Stimulated activated CD4-positive, alpha-beta T cell treated with anti-CD3 and anti-CD28 coated beads, TNF-alpha, amount 100 ng/mL, for 24 hours (primary cell): Measurements from ENCODE around the gene OTC.

Experiments
- DNase-seq, 3 experiments: peaks; one replicate each; pipeline ENCODE4 v3.0.0-alpha.2; 2020; ENCODE audit warnings: low read depth in 3 of 3

OTC gene

DNA sequence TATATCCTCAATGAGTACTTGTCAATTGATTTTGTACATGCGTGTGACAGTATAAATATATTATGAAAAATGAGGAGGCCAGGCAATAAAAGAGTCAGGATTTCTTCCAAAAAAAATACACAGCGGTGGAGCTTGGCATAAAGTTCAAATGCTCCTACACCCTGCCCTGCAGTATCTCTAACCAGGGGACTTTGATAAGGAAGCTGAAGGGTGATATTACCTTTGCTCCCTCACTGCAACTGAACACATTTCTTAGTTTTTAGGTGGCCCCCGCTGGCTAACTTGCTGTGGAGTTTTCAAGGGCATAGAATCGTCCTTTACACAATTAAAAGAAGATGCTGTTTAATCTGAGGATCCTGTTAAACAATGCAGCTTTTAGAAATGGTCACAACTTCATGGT, at the start of gene OTC:
Gene OTC (plus strand): TSS at position 243 of the 400 bp plus-strand sequence. CDS start 93 bp downstream, at position 336.
- no peak for DNase-seq

DNA sequence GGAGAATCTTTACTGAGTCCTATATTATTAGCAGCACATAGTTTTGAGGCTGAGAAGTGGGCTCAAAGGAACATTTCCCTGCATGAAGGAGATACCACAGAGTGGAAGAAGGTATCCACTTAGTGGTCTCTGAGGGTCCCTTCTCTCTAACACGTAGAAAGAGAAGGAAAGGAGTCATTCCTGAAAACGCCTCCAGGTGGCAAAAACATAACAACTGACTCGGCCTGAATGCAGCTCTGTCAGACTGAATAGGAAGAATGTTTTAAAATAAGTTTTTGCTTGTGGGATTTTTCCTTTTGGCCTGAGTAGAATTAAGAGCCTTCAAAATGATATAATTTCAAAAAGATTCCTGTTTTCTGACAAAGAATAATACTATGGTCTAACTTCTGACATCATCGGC, 48.4 kb upstream of the OTC start:
- no peak for DNase-seq

DNA sequence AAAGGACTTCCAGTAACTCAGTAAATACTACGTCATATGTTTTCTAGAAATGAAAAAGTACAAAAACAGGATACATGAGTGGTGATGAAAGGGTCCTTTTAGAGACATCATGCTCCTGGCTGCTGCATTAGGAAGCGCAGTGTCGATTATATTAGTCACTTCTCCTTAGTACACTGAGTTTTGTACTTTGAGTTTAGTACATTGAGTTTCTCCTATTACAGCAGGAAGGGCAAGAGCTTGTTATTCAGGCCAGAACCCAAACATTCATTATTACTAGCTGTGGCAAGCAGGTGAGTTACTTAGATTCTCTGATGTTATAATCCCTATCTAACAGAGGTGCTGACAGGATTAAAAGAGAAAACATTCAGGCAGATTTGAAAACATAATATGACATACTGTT, 46.4 kb upstream of the OTC start:
- DNase-seq, result no peak

DNA sequence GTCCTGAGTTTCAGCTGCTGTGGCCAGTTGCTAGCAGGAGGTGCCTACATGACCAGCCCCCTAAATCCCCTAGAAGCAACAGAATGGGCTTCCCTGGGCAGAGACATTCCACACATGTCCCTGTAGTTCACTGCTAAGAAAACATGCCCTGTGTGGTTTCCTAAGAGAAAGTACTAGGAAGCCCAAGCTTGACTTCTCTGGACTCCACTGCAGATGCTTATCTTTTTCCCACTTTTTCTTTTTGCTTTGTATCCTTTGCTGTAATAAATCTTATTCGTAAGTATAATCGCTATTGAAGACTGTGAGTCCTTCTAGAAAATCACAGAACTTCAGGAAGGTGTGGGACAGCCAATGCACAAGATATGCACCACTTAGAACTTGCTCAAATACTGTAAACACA, 40.7 kb upstream of the OTC start:
- no peak for DNase-seq

DNA sequence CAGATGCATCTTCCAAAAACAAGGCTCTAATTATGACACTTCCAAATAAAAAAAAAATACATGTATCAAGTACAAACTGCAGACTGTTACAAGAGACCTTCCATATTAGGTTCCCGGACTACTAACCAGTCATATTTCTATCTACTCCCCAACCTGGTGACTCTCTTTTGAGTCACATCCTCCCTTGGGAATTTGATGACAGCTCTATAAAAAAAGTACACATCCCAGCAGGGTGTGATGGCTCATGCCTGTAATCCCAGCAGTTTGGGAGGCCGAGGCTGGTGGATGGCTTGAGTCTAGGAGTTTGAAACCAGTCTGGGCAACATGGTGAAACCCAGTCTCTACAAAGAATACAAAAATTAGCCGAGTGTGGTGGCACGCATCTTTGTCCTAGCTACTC, 40.0 kb upstream of the OTC start:
- no peak for DNase-seq

DNA sequence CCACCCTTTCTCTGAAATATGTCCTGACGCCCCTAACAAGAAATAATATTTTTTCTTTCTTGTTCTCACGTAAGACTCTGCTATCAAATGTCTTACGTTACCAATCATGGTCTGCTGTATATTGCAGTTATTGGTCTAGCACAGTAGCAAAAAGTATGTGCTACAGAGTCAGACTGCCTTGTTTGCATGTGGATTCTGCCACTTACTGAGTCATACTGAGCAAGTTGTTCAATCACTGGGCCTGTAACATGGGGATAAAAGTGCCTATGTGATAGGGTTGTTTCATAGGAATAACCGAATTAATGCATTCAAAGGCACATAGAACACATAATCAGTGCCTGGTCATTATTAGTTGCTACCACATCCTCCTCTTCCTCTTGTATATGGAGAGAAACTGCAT, 39.2 kb upstream of the OTC start:
- no peak for DNase-seq

DNA sequence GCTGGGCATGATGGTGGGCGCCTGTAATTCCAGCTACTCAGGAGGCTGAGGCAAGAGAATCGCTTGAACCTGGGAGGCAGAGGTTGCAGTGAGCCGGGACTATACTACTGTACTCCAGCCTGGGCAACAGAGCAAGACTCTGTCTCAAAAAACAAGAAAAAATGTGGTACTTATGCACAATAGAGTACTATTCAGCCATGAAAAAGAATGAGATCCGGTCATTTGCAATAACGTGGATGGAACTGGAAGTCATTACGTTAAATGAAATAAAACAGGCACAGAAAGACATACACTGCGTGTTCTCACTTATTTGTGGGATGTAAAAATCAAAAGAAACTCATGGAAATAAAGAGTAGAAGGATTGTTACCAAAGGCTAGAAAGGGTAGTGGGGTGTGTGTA, 37.2 kb upstream of the OTC start:
- DNase-seq, result no peak

DNA sequence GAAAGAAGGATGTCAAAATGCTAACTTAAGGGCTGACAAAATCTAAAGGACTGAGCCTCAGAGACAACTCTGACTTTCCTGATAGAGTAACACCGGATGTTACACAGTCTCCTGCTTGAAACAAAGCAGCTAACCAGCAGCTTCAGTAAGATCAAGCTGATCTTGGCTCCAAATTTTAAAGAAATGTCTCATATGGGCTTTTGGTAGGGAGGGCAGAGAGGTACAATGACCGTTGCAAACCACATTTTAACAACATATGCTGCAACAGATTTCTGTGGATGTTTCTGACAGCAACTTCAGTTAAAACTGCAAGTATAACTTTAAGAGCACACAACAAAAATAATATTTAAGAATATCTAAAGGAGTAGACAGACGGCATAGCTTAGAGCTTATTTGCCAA, 34.2 kb upstream of the OTC start:
- no peak for DNase-seq

DNA sequence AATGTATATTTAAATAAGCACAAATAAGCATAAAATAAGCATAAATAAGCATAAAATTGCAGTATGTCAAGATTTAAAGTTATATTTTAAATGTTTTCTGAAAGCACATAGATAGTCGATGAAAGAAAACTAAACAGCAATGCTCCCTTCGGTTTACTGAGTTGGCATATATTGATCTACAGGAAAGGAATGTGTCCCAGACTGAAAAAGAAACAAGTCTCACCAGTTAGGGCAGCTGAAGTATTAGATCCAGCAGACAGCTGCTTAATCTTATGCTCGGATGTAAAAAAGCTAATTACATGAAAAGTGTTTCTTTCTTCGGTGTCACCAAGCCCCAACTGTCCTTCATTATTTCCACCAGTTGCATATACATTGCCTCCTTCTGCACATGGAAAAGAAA, 33.8 kb upstream of the OTC start:
- no peak for DNase-seq

DNA sequence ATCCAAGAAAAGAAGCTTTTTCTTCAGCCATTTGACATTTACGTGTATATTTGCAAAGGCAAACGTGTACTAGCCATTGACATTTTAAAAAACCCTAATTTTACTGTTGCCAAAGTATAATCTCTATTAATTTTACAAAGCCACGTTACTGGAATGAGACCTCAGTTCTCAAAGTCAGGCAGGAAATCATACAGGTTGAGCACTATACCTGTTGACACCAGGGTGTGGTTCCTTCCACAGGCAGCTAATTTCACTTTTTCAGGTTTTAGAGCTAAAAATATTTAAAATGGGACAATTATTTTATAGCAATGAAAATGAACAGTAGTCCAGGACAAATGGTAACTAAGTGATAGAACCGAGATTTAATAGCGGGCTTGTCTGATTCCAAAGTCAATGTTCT, 31.6 kb upstream of the OTC start:
- no peak for DNase-seq

DNA sequence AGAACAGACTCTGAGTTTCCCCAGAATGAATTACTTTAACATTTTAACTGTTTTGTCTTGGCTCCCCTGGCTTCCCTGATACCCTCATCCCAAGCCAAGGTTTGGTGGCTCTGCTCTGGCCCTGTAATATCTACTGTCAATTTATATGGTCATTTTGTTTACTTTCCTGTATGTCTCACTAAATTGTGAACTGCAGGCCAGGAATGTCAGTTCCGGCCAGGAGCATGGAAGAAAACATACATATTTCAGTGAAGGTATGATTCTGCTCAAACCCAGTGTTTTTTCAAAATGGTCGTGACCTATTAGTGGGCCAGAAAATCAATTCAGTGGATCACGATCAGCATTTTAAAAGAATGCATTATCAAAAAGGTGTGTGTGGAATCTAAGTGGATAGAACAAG, 26.3 kb upstream of the OTC start:
- DNase-seq, result no peak

DNA sequence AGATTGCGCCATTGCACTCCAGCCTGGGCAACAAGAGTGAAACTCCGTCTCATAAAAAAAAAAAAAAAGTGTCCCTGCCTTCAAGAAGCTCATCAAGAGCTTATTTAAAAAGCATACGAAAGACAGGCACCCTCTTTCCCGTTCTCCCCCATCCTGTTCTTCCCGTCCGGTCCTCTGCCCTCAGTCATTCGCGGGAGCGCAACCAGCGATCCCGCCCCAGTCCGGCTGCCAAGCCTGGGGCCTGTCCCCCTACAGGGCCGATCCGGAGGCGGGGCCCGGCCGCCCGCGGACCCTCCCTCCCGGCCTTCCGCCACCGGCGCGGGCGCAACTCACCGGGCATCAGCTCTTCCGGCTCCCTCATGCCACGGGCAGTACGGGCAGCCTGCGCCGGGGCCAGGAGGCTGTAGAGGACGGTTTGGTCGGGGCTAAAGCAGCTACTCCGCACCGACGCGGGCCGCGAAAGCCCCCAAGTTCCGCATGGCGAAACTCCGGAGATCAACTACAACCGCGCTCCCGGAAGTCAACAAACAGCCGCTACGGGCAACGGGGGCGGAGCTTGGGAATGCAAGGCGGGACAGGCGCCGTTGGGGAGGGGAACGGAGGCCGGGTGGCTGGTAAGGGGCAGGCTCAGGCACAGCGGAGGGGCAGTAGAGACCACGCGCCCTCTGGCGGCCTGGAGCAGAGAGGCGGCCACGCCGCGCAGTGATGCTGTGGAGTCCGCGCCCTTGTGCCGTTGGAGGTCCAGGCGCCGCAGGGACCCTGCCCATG, 25.2 kb upstream of the OTC start, which contains the start of gene RPGR:
Gene RPGR (minus strand): TSS at position 503 of the 768 bp plus-strand sequence. CDS start 142 bp downstream, at position 361.
- peak; percentile 79 to 89 (median 81) for DNase-seq

DNA sequence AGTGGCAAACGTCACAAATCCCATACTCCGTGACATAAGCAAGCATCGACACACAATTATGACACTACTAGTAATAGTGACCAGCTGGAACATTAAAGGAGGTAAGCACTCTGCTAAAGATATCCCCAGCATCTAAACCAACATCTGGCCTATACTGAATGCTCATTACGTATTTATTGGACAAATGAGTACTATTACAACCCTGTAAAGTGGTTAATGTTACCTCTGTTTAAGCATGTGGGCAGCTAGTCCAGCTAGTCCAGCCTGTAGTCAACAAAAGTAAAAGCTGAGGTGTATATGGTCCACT, 24.7 kb upstream of the OTC start:
- no peak for DNase-seq

DNA sequence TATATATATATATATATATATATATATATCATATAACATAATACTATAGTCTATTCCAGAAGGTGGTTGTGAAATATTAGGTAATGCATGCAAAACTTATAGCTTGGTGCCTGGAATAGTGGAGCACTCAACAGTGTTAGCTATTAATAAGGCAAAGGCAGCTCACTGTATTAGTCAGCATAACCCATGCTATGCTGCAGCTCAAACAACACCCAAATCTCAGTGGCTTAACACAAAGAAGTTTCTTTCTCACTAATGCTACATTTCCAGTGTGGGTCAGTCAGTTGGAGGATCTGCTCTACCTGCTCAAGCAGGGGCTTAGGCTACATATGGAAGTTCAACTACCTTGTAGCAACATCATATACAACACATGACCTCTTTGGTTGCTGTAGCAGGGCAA, 19.9 kb upstream of the OTC start:
- DNase-seq, result no peak

DNA sequence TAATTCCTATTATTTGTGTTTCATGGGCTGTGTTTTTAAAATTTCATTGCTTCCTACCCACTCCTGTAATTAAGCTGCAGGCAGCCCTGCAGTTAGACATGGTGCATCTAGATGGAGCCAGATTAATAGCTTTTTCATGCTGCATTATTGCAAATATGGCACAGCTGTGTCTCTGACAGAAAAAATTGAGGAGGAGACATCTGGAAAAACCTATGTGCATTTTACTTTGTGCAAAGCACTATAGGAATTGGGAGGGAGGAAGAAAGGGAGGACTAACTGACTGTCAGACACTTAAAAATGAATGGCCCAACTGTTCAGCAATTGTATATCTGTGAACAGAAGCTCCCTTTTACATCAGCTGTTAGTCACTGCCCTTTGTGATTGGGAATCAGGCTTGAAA, 17.0 kb upstream of the OTC start:
- no peak for DNase-seq

DNA sequence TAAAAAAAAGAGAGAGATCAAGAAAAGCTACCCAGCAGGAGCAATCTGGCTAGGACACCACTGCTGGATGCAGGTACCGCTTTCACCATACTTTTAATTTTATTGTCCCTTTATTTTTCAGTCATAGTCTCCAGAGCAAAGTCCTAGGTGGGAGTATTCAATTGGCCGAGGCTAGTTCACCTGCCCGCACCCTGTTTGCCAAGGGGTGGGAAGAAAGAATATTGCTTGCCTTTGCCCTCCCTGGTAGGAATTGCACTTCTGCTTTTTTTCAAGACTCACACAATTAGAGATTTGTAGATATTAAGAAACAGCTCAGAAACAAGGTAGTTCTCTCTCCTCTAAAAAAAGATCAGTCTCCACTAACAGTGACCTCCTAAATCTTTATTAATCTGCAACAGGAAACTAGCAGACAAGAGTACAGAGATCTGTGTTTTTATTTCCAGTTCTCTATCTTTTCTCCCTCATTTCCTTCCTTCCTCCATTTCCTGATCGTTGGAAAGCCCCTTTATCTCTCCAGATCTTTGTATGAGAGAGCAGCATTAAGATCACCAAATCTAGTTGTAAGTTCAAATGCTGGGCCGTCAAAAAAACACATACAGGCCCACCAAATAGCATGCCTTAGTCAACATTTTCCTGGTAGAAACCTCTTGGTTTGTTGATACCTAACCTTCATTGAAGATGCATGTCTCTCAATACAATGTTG, 15.7 kb upstream of the OTC start:
- DNase-seq, result no peak

DNA sequence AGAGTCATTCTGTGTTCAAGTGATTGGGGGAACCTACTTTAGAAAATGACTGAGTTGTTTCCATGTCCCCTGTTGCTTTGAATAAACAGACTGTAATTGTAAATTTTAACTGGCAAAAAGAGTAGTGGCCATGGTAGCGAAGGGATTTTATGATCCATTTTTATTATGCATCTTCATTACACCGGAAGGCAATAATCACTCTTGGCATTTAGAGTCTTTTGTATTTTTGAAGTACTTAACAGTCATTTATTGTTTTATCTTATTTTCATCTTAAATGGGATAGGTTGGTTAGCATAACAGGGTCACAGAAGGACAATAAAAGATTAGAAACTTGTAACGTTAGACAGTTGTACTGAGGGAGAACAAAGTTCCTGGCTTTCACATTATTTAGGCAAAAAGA, 11.0 kb upstream of the OTC start:
- DNase-seq, result no peak

DNA sequence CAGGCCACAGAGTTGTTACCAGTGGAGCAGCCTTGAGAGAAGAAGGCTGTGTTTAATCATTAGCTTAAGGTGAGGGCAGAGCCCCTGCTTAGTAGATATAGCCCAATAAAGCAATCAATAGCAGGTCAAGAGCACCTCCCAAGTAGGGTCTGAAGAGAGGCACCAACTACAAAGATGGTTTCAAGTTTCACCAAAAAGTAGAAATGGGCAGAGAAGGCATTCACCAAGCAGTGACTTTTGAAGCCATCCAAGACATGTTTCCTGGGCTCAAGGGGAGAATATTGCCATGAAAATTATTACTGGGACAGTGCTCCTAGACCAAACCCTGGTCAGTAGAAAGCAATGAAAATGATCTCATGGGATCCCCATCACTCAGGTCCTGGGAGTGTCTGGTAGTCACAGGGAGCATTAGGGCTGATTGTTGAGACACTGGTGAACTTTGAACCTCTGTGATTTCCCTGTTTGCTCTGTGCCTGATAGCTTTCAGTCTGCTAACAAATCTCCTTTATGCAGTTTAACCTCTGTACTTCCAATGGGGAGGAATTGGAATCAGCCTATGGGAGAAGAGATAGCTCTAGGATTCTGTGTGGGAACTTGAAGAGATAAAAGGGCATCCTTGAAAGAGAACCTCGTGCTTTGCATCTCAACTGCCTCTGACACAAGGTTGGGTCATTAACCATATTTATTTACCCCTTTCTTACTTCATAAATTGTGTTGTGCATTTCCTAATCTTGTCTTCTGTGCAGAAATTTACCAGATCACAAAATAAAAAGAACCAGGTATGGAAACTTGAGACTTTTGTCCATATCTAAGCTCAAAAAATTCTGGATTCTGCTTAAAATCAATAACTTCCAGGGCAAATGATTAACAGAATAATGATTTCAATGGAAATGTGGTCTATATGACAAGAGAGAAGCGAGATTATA, 9.3 kb upstream of the OTC start:
- DNase-seq, result no peak

DNA sequence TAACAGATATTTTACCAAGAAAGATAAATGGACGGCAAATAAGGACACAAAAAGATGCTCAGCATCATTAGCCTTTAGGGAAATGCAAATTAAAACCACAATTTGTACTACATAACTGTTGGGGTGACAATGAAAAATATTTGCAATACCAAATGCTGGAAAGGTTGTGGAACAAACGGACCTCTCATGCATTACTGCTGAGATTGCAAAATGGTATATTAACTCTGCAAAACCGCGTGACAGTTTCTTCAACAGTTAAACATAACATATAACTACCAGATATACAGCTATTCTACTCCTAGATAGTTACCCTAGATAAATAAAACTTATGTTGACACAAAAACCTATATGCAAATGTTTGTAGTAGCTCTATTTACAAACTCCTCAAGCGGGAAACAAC, 6.3 kb upstream of the OTC start:
- no peak for DNase-seq

DNA sequence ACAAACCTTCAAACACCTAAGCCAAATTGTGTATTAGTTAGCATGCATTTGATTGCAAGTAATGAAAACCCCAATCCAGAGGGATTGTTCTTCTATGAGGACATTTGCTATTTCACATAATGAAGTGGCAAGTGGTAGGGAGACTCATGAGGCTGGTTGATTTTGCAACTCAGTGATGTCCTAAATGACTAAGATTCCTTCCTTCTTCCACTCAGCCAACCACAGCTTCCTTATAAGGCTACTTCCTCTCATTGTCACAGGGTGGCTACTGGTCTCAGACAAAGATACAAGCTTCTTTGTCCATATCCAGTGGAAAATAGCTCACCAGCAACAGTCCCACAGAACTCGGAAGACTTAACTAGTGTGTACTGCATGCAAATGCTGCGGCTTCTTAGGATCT, 5.3 kb upstream of the OTC start:
- no peak for DNase-seq

DNA sequence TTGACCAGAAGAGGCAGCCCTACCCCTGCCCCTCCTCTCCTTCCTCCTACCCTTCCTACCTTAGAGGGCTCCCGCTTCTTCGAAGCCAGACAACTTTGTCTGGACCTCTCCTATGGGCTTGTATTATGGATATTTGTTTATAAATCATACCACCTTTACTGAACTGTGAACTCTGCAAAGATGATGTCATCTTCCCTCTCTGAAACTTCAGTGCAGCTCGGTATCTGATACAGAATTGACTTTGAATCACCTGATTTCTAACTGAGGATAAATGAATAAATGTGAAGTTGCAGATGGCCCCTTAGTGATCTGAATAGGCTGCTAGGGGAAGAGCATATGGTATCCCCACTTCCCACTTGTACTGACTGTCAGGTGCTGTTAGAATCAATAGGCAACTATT, 1.1 kb upstream of the OTC start:
- no peak for DNase-seq

DNA sequence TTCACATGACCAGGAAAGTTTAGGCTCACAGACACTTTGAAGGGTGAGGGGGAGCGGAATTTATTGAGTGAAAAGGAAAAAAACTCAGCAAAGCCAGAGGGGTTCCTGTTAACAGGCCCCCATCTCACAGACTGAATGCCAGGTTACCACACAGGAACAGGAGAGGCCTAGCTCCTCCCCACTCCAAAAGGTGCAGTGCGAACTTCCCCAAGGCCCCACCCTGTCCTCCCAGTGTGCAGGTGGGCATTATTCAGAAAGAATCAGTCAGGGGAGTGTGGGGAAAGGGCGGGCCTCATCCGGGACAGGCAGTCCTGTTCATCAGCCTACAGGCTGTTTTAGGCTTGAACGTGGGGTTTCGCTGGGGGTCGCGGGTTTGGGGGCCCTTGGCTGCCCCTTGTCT, 4.0 kb downstream of the OTC start:
- DNase-seq, result no peak
